GM21528 (cell line): ENCODE measurements around the gene NPC1L1.
"Not testable (repeated sequence)": the region's sequence is repeated elsewhere in the genome, so short reads cannot be mapped to it uniquely, and the experiment has no call there.

ENCODE experiments used
- ATAC-seq: cut with Tn5 transposase; IDR thresholded peaks from one replicate; pipeline ENCODE4 v1.9.1; 2021; ENCODE audit warnings: mild to moderate bottlenecking, moderate library complexity; ENCODE audit not compliant: unreplicated experiment, low FRiP score

NPC1L1 gene

DNA sequence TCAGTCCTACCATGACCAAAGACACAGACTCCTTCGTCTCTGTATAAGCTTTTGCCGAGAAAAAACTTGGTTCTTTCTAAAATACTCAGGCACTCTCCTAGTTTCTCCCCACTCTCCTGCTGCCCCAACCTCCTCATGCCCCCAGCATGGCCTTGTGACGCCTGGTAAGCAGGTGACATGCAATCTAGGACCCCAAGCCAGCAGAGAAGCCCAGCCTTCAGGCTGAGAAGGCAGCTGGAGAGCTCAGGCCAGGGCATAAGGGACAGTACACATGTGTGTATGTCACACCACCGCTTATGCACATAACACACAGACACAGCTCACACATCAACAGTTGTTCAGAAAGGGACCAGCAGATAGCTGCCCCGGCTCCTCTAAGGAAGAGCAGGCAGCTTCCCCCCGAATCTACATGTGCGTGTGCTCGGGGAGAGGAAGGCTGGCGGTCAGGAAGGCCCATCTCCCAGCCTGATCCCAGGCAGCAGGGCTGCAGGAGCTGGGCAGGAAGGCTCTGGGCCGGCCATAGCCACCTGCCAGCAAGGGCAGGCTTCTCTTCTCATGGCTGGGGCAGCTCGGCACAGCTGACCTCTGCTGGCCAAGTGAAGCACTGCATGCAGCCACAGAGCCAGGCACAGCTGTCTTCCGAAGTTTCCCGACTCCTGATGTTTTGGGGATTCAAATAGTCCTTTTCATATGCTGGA lies 24.1 kb upstream of the NPC1L1 start:
- no peak for ATAC-seq

- no peak for ATAC-seq
Observed at GRCh38 chr7:44564606-44565005, 23.5 kb upstream of the NPC1L1 start.

DNA sequence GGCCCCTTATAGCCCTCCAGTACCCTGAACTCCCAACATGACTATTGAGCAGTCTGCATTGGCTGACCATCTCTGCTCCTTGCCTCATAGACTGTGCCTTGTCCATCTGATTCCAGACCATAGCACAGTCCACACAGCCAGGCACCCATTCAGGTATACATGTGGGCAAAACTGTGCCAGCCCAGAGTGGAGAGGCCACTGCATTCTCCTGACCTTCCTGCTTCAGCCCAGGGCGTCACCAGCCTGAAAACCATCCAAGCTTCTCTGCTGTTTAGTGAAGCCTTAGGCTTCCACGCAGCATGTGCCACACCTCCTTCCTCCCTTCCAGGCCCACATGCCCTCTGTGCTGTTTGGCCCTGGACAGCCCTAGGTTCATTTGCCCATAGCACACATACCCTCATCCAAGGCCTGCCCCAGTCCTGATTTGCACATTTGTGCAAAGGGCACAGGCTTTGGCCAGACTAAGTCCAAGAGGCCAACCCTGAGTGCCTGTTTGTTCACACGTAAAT lies 22.1 kb upstream of the NPC1L1 start:
- ATAC-seq: no peak

DNA sequence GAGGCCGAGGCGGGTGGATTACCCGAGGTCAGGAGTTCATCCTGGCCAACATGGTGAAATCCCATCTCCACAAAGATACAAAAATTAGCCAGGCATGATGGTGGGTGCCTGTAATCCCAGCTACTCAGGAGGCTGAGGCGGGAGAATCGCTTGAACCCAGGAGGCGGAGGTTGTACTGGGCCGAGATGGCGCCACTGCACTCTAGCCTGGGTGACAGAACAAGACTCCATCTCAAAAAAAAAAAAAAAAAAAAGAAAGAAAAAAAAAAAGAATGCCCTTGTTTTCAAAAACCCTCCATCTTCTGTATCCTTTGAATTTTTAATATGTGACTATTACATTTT lies 21.5 kb upstream of the NPC1L1 start:
- not testable (repeated sequence) for ATAC-seq

DNA sequence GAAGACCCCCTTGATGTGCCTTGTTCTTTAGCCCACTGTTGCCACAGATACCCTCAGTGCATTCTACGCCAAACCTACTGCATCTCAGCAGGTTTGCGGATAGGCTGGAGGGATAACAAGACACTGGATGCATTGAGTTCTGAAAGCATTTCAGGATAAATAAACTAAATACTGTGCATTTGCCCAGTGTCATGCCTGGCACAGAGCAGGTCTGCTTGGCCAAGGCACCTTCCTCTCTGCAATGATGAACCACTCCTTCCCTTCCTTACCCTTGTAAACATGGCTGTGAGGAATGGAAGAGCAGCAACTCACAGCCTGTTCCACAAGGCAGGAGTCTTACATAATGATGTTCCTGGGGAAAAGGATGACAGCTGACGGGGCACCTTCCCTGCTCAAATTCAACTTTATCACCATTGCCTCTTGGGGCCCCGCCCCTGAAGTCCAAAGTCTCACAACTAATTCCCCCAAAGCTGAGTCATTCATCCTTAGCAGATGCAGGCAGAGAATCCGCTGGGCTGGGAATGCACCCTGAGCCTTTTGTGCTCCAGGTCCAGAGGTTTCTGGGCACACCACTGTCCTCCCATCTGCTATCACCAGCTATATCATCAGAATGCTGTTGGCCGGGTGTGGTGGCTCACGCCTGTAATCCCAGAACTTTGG lies 21.0 kb upstream of the NPC1L1 start:
- no peak for ATAC-seq

- ATAC-seq: no peak
Observed at GRCh38 chr7:44561481-44561880, 20.4 kb upstream of the NPC1L1 start.

GRCh38 chr7:44559485-44559884 lies 18.4 kb upstream of the NPC1L1 start:
- no peak for ATAC-seq

- no peak for ATAC-seq
Observed at GRCh38 chr7:44557485-44557884, 16.4 kb upstream of the NPC1L1 start.

DNA sequence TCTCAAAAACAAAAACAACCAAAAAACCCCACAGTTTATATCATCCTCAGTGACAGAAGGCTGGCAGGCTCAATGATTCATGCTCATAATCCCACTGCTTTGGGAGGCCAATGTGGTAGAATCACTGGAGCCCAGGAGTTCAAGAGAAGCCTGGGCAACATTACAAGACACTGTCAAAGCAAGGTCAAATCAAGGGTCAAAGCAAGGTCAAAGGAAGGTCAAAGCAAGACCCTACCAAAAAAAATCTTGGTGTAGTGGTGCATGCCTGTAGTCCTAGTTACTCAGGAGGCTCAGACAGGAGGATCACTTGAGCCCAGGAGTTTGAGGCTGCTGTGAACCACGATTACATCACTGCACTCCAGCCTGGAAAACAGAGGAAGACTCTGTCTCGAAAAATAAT lies 14.2 kb upstream of the NPC1L1 start:
- no peak for ATAC-seq

GRCh38 chr7:44552473-44553005 lies 11.4 kb upstream of the NPC1L1 start:
- not testable (repeated sequence) for ATAC-seq

DNA sequence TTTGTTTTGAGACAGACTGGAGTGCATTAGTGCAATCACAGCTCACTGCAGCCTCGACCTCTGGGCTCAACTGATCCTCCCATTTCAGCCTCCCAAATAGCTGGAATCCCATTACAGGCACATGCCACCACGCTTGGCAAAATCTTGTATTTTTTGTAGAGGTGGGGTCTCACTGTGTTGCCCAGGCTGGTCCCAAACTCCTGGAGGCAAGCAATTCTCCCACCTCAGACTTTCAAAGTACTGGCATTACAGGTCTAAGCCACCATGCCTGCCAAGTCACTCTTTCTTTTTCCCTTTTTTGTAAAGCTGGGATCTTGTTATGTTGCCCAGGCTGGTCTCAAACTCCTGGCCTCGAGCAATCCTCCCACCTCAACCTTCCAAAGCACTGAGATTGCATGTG lies 8.3 kb upstream of the NPC1L1 start:
- ATAC-seq: no peak

GRCh38 chr7:44548893-44549292 lies 7.8 kb upstream of the NPC1L1 start:
- no peak for ATAC-seq

GRCh38 chr7:44547536-44548231 lies 6.6 kb upstream of the NPC1L1 start:
- ATAC-seq: no peak

- no peak for ATAC-seq
Observed at GRCh38 chr7:44541876-44542610, 913 bp upstream of the NPC1L1 start.

- no peak for ATAC-seq
Observed at GRCh38 chr7:44540592-44541027, 520 bp downstream of the NPC1L1 start.

DNA sequence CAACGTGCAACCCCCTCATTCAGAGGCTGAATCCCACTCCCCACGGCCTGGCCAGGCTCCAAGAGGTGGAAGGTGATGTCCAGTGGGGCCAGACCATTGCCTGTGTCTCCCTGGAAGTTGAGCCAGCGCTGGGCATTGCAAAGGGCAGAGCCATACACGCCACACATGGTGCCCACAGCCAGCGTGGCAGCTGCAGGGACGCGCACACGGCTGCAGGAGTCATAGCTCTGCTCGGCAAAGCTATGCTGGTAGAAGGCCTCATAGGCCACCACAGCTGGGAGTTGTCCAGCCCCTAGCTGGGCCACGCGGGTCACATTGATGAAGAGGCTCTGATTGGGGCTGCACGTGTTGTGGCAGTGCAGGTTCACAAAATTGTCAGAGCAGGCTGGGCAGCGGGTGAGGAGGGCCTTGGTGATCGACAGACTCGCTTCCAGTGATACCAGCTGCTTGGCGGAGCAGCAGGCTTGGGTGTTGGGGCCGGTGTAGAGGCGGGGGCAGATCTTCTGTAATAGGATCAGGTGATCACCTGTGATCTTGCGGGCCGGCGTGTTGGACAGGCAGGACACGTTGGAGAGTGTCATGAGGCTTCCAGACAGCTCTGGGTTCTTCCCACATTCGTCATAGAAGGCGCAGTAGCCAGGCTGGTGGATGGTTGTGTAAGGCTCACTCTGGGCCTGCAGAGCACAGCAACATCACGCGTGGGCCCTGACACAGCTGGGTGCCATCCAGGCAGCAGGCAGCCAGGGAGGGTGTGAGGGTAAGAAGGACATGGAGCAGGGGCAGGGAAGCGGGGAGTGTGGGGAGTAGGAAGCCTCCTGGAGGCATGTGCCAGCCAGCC lies 1.2 kb downstream of the NPC1L1 start:
- no peak for ATAC-seq

DNA sequence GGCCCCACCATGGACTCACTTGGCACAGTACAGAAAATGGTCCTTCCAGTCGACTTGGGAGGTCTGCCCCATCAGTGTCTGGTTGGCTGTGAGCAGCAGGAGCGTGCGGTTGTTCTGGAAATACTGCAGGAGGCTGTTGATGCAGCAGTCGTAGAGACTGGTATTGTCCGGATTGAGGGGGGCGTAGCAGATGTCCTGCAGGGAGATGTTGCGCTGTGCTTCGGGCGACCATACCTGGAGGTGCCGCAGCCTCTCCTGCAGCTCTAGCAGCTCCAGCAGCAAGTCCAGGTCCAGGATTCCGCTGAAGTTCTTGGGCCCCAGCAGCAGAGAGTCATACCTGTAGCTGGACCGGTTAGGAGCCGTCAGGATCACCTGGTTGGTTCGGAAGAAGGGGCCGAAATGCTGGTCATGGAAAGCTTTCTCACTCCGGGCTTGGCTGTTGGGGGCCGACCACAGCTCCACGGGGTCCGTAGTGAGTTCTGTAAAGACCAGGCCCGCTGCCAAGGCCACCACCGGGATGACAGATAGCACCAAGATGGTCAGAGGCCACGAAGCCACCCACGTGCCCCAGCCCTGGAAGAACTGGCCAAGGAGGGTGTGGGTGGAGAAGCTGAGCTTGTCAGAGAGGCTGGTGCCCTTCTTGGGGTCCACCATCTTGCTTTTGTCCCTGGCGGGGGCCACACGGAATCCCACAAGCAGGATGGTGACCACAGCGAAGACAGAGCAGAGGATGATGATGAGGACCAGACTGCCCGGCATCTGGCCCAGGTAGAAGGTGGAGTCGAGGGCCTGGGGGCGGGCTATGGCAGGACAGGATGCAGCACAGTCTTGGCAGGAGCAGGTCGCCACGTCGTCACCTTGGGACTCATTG lies 2.1 kb downstream of the NPC1L1 start:
- ATAC-seq: no peak

GRCh38 chr7:44538093-44538797 lies 2.9 kb downstream of the NPC1L1 start:
- no peak for ATAC-seq
